ENCODE results near the gene P2RX7.

P2RX7 gene

GRCh38 chr12:121236776-121237175, 104.1 kb downstream of the P2RX7 start:
- DNase-seq = no peak

DNA sequence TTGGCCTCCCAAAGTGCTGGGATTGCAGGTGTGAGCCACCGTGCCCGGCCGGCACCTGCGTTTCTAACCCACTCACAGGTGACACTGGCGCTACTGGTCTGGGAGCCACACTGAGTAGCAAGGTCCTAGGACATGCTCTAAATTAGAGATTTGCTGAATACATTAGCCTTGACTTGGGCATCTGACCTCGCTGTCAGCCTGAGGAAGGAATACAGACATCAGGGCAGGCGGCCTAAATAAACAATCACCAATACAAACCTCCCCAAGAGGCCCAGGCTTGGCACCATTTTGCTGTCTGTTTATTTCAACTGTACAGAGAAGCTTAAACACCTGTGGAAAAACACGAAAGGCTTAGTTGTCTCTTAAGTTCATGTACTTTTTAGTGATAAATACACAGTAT, 104.7 kb downstream of the P2RX7 start:
- DNase-seq = no peak
